Activated T-cell treated with anti-CD3 and anti-CD28 coated beads, Interleukin-2, amount 50 U/mL, for 24 hours (primary cell): ENCODE data around the gene MACROD2.

Experiments used
- DNase-seq: peaks from one replicate; pipeline ENCODE4 v3.0.0-alpha.2; 2020
- H3K27ac Mint-ChIP-seq: 2 replicates; pipeline ENCODE4 v1.8.0; 2020; ENCODE audit warnings: mild to moderate bottlenecking, mixed read lengths
- H3K27me3 Mint-ChIP-seq: 2 replicates; pipeline ENCODE4 v1.8.0; 2020; ENCODE audit warnings: mixed read lengths
- H3K36me3 Mint-ChIP-seq: 2 replicates; pipeline ENCODE4 v1.8.0; 2020; ENCODE audit warnings: low read depth, mixed read lengths
- H3K4me1 Mint-ChIP-seq: 2 replicates; pipeline ENCODE4 v1.8.0; 2020; ENCODE audit warnings: low read depth, mixed read lengths
- H3K4me3 Mint-ChIP-seq: 2 replicates; pipeline ENCODE4 v1.8.0; 2020; ENCODE audit warnings: mild to moderate bottlenecking, moderate library complexity, mixed read lengths
- H3K9me3 Mint-ChIP-seq: 2 replicates; pipeline ENCODE4 v1.8.0; 2020; ENCODE audit warnings: mixed read lengths

Gene MACROD2

GRCh38 chr20:14113416-14113815, 118.1 kb downstream of the MACROD2 start:
- H3K4me3 Mint-ChIP-seq = no peak overlapping the region
- H3K27me3 Mint-ChIP-seq = no peaks in the 10 kb centered on the region
- no peaks in the 10 kb centered on the region for H3K36me3 Mint-ChIP-seq
- H3K27ac Mint-ChIP-seq = no peak overlapping the region
- no peak for DNase-seq
- H3K9me3 Mint-ChIP-seq = peaks cover 13% of the 10 kb centered on the region
- no peaks in the 10 kb centered on the region for H3K4me1 Mint-ChIP-seq

GRCh38 chr20:14114065-14114704, 118.9 kb downstream of the MACROD2 start:
- Mint-ChIP-seq H3K4me1 (no peaks in the 10 kb centered on the region), H3K27me3 (no peaks in the 10 kb centered on the region), H3K4me3 (no peak overlapping the region), H3K9me3 (peaks cover 12% of the 10 kb centered on the region), H3K36me3 (no peaks in the 10 kb centered on the region), H3K27ac (no peak overlapping the region)
- DNase-seq = no peak

GRCh38 chr20:14116037-14116436, 120.7 kb downstream of the MACROD2 start:
- H3K9me3 Mint-ChIP-seq = peaks cover 9% of the 10 kb centered on the region
- no peak overlapping the region for H3K4me3 Mint-ChIP-seq
- no peaks in the 10 kb centered on the region for H3K36me3 Mint-ChIP-seq
- H3K27ac Mint-ChIP-seq = no peak overlapping the region
- DNase-seq = no peak
- H3K4me1 Mint-ChIP-seq = no peaks in the 10 kb centered on the region
- no peaks in the 10 kb centered on the region for H3K27me3 Mint-ChIP-seq

- H3K27ac Mint-ChIP-seq = no peak overlapping the region
- H3K4me1 Mint-ChIP-seq = no peaks in the 10 kb centered on the region
Observed at GRCh38 chr20:14117768-14118167, 122.5 kb downstream of the MACROD2 start.

GRCh38 chr20:14126856-14127255, 131.5 kb downstream of the MACROD2 start:
- DNase-seq = no peak
- Mint-ChIP-seq H3K4me3 (no peak overlapping the region), H3K27me3 (no peaks in the 10 kb centered on the region), H3K4me1 (no peaks in the 10 kb centered on the region), H3K9me3 (peaks cover 5% of the 10 kb centered on the region), H3K27ac (no peak overlapping the region), H3K36me3 (no peaks in the 10 kb centered on the region)

More at GRCh38 chr20:14117768-14118167, 122.5 kb downstream of the MACROD2 start:
- Mint-ChIP-seq H3K36me3 (no peaks in the 10 kb centered on the region), H3K4me3 (no peak overlapping the region), H3K27me3 (no peaks in the 10 kb centered on the region), H3K9me3 (peaks cover 6% of the 10 kb centered on the region)
- no peak for DNase-seq

GRCh38 chr20:14127514-14128223, 132.4 kb downstream of the MACROD2 start:
- Mint-ChIP-seq H3K27ac (no peak overlapping the region), H3K4me1 (no peaks in the 10 kb centered on the region), H3K9me3 (peaks cover 5% of the 10 kb centered on the region), H3K36me3 (no peaks in the 10 kb centered on the region), H3K27me3 (no peaks in the 10 kb centered on the region), H3K4me3 (no peak overlapping the region)
- DNase-seq = no peak

- no peak for DNase-seq
Observed at GRCh38 chr20:14134004-14134403, 138.7 kb downstream of the MACROD2 start.

GRCh38 chr20:14142171-14142570, 146.9 kb downstream of the MACROD2 start:
- no peak for DNase-seq
- Mint-ChIP-seq H3K27me3 (no peaks in the 10 kb centered on the region), H3K9me3 (peaks cover 5% of the 10 kb centered on the region), H3K4me1 (no peaks in the 10 kb centered on the region), H3K36me3 (no peaks in the 10 kb centered on the region), H3K27ac (no peak overlapping the region), H3K4me3 (no peak overlapping the region)

More at GRCh38 chr20:14134004-14134403, 138.7 kb downstream of the MACROD2 start:
- Mint-ChIP-seq H3K9me3 (peaks cover 9% of the 10 kb centered on the region), H3K27ac (no peak overlapping the region), H3K36me3 (no peaks in the 10 kb centered on the region), H3K4me3 (no peak overlapping the region), H3K4me1 (no peaks in the 10 kb centered on the region), H3K27me3 (no peaks in the 10 kb centered on the region)

GRCh38 chr20:14142964-14143627, 147.8 kb downstream of the MACROD2 start:
- no peaks in the 10 kb centered on the region for H3K4me1 Mint-ChIP-seq
- H3K36me3 Mint-ChIP-seq = no peaks in the 10 kb centered on the region
- no peak overlapping the region for H3K27ac Mint-ChIP-seq
- no peaks in the 10 kb centered on the region for H3K27me3 Mint-ChIP-seq
- peaks cover 5% of the 10 kb centered on the region for H3K9me3 Mint-ChIP-seq
- DNase-seq = no peak
- H3K4me3 Mint-ChIP-seq = no peak overlapping the region

- Mint-ChIP-seq H3K4me3 (no peak overlapping the region), H3K9me3 (peaks cover 8% of the 10 kb centered on the region), H3K27ac (no peak overlapping the region), H3K27me3 (no peaks in the 10 kb centered on the region), H3K4me1 (no peaks in the 10 kb centered on the region), H3K36me3 (no peaks in the 10 kb centered on the region)
- no peak for DNase-seq
Observed at GRCh38 chr20:14148042-14148441, 152.7 kb downstream of the MACROD2 start.

- Mint-ChIP-seq H3K4me1 (no peaks in the 10 kb centered on the region), H3K4me3 (no peak overlapping the region), H3K27me3 (no peaks in the 10 kb centered on the region), H3K36me3 (no peaks in the 10 kb centered on the region), H3K9me3 (peaks cover 6% of the 10 kb centered on the region), H3K27ac (no peak overlapping the region)
- DNase-seq = no peak
Observed at GRCh38 chr20:14155361-14155760, 160.0 kb downstream of the MACROD2 start.

GRCh38 chr20:14178528-14178927, 183.2 kb downstream of the MACROD2 start:
- no peak overlapping the region for H3K27ac Mint-ChIP-seq
- no peaks in the 10 kb centered on the region for H3K27me3 Mint-ChIP-seq
- H3K4me1 Mint-ChIP-seq = no peaks in the 10 kb centered on the region
- H3K9me3 Mint-ChIP-seq = peaks cover 26% of the 10 kb centered on the region
- DNase-seq = no peak
- no peaks in the 10 kb centered on the region for H3K36me3 Mint-ChIP-seq
- no peak overlapping the region for H3K4me3 Mint-ChIP-seq

- no peak for DNase-seq
- Mint-ChIP-seq H3K4me3 (no peak overlapping the region), H3K9me3 (peaks cover 21% of the 10 kb centered on the region), H3K27ac (no peak overlapping the region), H3K36me3 (no peaks in the 10 kb centered on the region), H3K27me3 (no peaks in the 10 kb centered on the region), H3K4me1 (no peaks in the 10 kb centered on the region)
Observed at GRCh38 chr20:14178952-14179351, 183.6 kb downstream of the MACROD2 start.

- Mint-ChIP-seq H3K36me3 (no peaks in the 10 kb centered on the region), H3K9me3 (peaks cover 11% of the 10 kb centered on the region), H3K4me3 (no peak overlapping the region), H3K27ac (no peak overlapping the region), H3K4me1 (no peaks in the 10 kb centered on the region), H3K27me3 (no peaks in the 10 kb centered on the region)
- no peak for DNase-seq
Observed at GRCh38 chr20:14189794-14190402, 194.6 kb downstream of the MACROD2 start.

- Mint-ChIP-seq H3K4me1 (no peaks in the 10 kb centered on the region), H3K36me3 (no peaks in the 10 kb centered on the region), H3K9me3 (peaks cover 12% of the 10 kb centered on the region), H3K27ac (no peak overlapping the region), H3K27me3 (no peaks in the 10 kb centered on the region), H3K4me3 (no peak overlapping the region)
- no peak for DNase-seq
Observed at GRCh38 chr20:14191559-14191958, 196.2 kb downstream of the MACROD2 start.
